ENCODE measurements around the gene PTGER2. TPM values are rescaled to one million over a fixed set of nuclear protein-coding genes. Genes with fewer than 3 reads are reported as not detected.

PTGER2 gene, protein sequence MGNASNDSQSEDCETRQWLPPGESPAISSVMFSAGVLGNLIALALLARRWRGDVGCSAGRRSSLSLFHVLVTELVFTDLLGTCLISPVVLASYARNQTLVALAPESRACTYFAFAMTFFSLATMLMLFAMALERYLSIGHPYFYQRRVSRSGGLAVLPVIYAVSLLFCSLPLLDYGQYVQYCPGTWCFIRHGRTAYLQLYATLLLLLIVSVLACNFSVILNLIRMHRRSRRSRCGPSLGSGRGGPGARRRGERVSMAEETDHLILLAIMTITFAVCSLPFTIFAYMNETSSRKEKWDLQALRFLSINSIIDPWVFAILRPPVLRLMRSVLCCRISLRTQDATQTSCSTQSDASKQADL
- not detected in 2 replicates for polyA plus RNA-seq

GRCh38 chr14:52313903-52314594 is at the start of gene PTGER2:
PTGER2 (plus strand) TSS chr14:52314312; CDS start chr14:52314549, 237 bp downstream.

GRCh38 chr14:52267501-52268278 is 46.4 kb upstream of the PTGER2 start, which contains the start of gene PTGDR:
PTGDR (plus strand) TSS chr14:52267698; CDS start chr14:52267815, 117 bp downstream.

Other genes starting within 250 kb of the PTGER2 start
- gene NID2, start 245.3 kb upstream of the PTGER2 start, polyA plus RNA-seq = 0.69 TPM in 1 of 2 replicates, not detected in the other
- gene PTGDR, start 46.6 kb upstream of the PTGER2 start, polyA plus RNA-seq = 0.18 TPM in 1 of 2 replicates, not detected in the other
- 8.0 and 10.3 TPM in 2 replicates for gene TXNDC16, start 238.2 kb downstream of the PTGER2 start, polyA plus RNA-seq
- gene GPR137C, start 238.5 kb downstream of the PTGER2 start, polyA plus RNA-seq = 11.9 and 16.9 TPM in 2 replicates

Measured in Purkinje cell (primary cell).